ENCODE data around the gene PKD1L1.

PKD1L1 gene

DNA sequence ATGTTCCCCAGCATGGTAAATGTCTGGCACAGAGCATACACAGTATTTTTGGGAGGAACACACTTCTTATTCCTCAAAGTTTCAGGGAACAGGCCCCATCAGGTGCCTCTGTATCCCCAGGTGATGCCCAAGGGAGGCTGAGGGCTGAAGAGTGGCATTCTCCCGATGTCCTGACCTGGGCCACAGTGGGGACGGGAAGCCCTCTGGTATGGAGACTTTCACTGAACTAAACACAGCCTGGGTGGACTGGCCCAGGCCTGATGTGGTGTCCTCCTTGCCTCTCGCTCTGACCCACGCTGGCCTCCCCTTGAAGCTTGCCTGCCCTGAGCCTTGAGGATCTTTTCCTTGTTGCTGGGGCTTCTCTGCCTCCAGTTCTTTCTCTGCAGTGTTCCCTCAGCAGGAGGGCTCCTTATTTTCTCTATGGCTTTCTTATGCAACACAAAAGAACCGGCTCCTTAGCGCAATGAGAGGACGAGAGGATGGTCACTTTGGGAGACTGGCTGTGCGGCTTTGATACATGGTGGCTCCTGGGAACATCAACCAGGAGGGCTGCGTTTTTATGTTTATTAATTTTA is 208.9 kb downstream of the PKD1L1 start:
- Histone ChIP-seq H3K27ac (ENCODE audit: poor library complexity, severe bottlenecking) (no peak overlapping the region), H3K36me3 (ENCODE audit: low read depth) (no peaks in the 10 kb centered on the region), H3K27me3 (ENCODE audit: insufficient read depth, poor library complexity, severe bottlenecking) (no peaks in the 10 kb centered on the region), H3K9me3 (ENCODE audit: severe bottlenecking) (no peaks in the 10 kb centered on the region), H3K4me3 (ENCODE audit: severe bottlenecking) (no peak overlapping the region), H3K4me1 (ENCODE audit: insufficient read depth, poor library complexity, severe bottlenecking) (no peaks in the 10 kb centered on the region)
- ATAC-seq (ENCODE audit: low read depth) (no peak), DNase-seq (ENCODE audit: low spot score) (no peak)
- TF ChIP-seq, protein P1, sequence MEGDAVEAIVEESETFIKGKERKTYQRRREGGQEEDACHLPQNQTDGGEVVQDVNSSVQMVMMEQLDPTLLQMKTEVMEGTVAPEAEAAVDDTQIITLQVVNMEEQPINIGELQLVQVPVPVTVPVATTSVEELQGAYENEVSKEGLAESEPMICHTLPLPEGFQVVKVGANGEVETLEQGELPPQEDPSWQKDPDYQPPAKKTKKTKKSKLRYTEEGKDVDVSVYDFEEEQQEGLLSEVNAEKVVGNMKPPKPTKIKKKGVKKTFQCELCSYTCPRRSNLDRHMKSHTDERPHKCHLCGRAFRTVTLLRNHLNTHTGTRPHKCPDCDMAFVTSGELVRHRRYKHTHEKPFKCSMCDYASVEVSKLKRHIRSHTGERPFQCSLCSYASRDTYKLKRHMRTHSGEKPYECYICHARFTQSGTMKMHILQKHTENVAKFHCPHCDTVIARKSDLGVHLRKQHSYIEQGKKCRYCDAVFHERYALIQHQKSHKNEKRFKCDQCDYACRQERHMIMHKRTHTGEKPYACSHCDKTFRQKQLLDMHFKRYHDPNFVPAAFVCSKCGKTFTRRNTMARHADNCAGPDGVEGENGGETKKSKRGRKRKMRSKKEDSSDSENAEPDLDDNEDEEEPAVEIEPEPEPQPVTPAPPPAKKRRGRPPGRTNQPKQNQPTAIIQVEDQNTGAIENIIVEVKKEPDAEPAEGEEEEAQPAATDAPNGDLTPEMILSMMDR (IDR thresholded peaks at IDR 0.05; ENCODE audit: poor library complexity, severe bottlenecking) = no peak

DNA sequence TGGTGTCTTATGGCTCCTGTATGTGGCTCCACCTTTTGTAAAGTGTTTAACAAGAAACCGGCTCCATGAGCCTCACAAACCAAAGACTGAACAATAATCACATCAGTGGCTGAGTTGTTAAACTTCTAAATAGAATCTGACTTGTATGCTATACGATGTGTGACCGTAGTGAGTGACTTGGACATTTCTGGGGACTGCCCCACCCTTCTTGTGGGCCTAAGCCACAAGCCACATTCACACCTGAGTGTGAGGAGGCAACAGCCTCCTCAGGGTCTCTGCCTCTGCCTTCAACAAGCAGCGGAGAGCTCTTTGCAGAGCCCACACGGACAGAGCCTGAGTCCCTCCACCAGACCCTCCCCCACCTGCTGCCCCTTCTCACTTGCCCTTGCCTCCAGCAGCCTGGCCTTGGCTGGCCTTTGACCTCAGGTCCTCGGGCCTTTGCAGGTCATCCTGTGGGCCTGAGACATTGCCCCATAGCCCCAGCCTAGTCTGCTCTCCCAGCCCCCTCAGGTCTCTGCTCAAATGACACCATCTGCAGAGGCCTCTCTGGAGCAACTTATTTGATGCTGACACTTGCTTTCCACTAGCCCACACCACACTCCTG is 209.6 kb downstream of the PKD1L1 start:
- H3K27me3 ChIP-seq (ENCODE audit: insufficient read depth, poor library complexity, severe bottlenecking) = no peaks in the 10 kb centered on the region
- DNase-seq (ENCODE audit: low spot score) (no peak), ATAC-seq (ENCODE audit: low read depth) (no peak)
- no peaks in the 10 kb centered on the region for H3K9me3 ChIP-seq (ENCODE audit: severe bottlenecking)
- no peaks in the 10 kb centered on the region for H3K4me1 ChIP-seq (ENCODE audit: insufficient read depth, poor library complexity, severe bottlenecking)
- TF ChIP-seq, protein P1 (IDR thresholded peaks at IDR 0.05; ENCODE audit: poor library complexity, severe bottlenecking) = no peak
- H3K4me3 ChIP-seq (ENCODE audit: severe bottlenecking) = no peak overlapping the region
- no peak overlapping the region for H3K27ac ChIP-seq (ENCODE audit: poor library complexity, severe bottlenecking)
- H3K36me3 ChIP-seq (ENCODE audit: low read depth) = no peaks in the 10 kb centered on the region

DNA sequence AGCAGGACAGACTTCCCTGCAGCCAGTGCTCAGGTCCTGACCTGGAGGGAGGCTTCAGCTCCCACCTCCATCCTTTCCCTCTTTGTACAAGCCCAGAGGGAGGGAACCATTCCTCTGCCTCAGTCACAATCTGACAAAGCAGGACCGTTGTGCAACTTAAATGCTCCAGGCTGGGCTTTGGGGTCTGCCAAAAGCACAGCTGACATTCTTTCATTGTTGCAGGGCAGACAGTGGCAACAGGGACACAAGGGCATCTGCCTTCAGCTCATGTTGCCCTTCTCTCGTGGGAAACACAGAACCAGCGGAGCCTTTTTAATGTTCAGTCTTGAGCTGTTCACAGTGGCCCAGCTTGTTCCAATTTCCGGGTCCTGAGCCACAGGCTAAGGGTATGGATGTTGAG is 210.7 kb downstream of the PKD1L1 start:
- Histone ChIP-seq H3K4me1 (ENCODE audit: insufficient read depth, poor library complexity, severe bottlenecking) (no peaks in the 10 kb centered on the region), H3K27me3 (ENCODE audit: insufficient read depth, poor library complexity, severe bottlenecking) (no peaks in the 10 kb centered on the region), H3K4me3 (ENCODE audit: severe bottlenecking) (no peak overlapping the region), H3K36me3 (ENCODE audit: low read depth) (no peaks in the 10 kb centered on the region), H3K27ac (ENCODE audit: poor library complexity, severe bottlenecking) (no peak overlapping the region), H3K9me3 (ENCODE audit: severe bottlenecking) (no peaks in the 10 kb centered on the region)
- DNase-seq (ENCODE audit: low spot score) (no peak), ATAC-seq (ENCODE audit: low read depth) (no peak)
- TF ChIP-seq, protein P1 (IDR thresholded peaks at IDR 0.05; ENCODE audit: poor library complexity, severe bottlenecking) = no peak

DNA sequence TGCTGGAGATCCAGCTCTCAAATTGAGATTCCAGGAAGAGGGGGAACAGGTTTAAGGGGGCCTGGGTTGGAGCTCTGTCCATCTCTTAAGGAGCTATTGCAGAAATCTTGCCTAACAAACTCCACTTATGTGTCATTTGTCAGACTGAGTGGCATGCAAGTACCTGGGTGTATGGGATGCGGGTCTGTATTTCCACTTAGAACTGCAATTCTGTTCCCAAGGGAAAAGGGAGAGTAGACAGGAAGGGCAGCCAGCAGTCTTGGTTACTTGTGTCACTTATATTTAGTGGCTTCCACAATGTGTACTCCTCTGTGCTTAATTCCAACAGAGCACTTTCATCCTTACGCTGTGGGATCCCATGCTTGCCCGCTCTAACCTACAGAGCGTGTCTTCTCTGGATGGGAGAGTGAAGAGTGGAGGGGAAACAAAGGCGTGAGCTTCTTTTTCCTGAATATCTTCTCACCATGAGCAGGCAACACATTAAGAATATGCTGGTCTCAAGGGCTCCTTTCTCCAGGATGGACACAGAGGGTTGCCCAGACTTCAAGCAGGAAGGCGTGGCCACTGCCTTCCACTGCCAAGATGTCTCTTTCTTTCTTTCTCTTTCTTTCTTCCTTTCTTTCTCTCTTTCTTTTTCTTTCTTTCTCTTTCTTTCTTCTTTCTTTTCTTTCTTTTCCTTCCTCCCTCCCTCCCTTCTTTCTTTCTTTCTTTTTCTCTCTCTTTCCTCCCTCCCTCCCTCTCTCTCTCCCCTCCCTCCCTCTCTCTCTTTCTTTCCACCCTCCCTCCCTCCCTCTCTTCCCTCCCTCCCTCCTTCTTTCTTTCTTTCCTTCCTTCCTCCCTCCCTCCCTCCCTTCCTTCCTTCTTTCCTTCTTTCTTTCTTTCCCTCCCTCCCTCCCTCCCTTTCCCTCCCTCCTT is 212.6 kb downstream of the PKD1L1 start:
- no peak for DNase-seq (ENCODE audit: low spot score)
- no peak for ATAC-seq (ENCODE audit: low read depth)
- H3K4me3 ChIP-seq (ENCODE audit: severe bottlenecking) = no peak overlapping the region
- H3K27me3 ChIP-seq (ENCODE audit: insufficient read depth, poor library complexity, severe bottlenecking) = no peaks in the 10 kb centered on the region
- H3K9me3 ChIP-seq (ENCODE audit: severe bottlenecking) = no peaks in the 10 kb centered on the region
- H3K4me1 ChIP-seq (ENCODE audit: insufficient read depth, poor library complexity, severe bottlenecking) = no peaks in the 10 kb centered on the region
- H3K36me3 ChIP-seq (ENCODE audit: low read depth) = no peaks in the 10 kb centered on the region
- H3K27ac ChIP-seq (ENCODE audit: poor library complexity, severe bottlenecking) = no peak overlapping the region
- TF ChIP-seq, protein P1 (IDR thresholded peaks at IDR 0.05; ENCODE audit: poor library complexity, severe bottlenecking) = no peak
